Measurements from ENCODE around the gene SPATA31E1. TPM values are rescaled to one million over a fixed set of nuclear protein-coding genes. Genes with fewer than 3 reads are reported as not detected.

Gene SPATA31E1
- total RNA-seq, 6 donors from 2014 or later = not detected

GRCh38 chr9:87884578-87885459, 2.1 kb downstream of the SPATA31E1 start:
- H3K27ac ChIP-seq = no peak overlapping the region
- TF ChIP-seq POLR2A (IDR thresholded peaks at IDR 0.05) = no peak
- TF ChIP-seq, protein P1, sequence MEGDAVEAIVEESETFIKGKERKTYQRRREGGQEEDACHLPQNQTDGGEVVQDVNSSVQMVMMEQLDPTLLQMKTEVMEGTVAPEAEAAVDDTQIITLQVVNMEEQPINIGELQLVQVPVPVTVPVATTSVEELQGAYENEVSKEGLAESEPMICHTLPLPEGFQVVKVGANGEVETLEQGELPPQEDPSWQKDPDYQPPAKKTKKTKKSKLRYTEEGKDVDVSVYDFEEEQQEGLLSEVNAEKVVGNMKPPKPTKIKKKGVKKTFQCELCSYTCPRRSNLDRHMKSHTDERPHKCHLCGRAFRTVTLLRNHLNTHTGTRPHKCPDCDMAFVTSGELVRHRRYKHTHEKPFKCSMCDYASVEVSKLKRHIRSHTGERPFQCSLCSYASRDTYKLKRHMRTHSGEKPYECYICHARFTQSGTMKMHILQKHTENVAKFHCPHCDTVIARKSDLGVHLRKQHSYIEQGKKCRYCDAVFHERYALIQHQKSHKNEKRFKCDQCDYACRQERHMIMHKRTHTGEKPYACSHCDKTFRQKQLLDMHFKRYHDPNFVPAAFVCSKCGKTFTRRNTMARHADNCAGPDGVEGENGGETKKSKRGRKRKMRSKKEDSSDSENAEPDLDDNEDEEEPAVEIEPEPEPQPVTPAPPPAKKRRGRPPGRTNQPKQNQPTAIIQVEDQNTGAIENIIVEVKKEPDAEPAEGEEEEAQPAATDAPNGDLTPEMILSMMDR (IDR thresholded peaks at IDR 0.05) = no peak
- no peak for TF ChIP-seq EP300 (IDR thresholded peaks at IDR 0.05)
- TF ChIP-seq POLR2AphosphoS5 (IDR thresholded peaks at IDR 0.05) = no peak
- no peaks in the 10 kb centered on the region for H3K4me1 ChIP-seq
- H3K27me3 ChIP-seq = no peaks in the 10 kb centered on the region
- H3K9me3 ChIP-seq = no peaks in the 10 kb centered on the region
- no peak for ATAC-seq (ENCODE audit: low FRiP score in 2 of 2)
- no peak overlapping the region for H3K4me3 ChIP-seq
- H3K36me3 ChIP-seq = no peaks in the 10 kb centered on the region
- 87 to 97% methylated on average over 11 to 15 of the region's 17 CpGs for WGBS, 2 donors
- DNase-seq = peak in 1 of 2 donors; percentile 53

DNA sequence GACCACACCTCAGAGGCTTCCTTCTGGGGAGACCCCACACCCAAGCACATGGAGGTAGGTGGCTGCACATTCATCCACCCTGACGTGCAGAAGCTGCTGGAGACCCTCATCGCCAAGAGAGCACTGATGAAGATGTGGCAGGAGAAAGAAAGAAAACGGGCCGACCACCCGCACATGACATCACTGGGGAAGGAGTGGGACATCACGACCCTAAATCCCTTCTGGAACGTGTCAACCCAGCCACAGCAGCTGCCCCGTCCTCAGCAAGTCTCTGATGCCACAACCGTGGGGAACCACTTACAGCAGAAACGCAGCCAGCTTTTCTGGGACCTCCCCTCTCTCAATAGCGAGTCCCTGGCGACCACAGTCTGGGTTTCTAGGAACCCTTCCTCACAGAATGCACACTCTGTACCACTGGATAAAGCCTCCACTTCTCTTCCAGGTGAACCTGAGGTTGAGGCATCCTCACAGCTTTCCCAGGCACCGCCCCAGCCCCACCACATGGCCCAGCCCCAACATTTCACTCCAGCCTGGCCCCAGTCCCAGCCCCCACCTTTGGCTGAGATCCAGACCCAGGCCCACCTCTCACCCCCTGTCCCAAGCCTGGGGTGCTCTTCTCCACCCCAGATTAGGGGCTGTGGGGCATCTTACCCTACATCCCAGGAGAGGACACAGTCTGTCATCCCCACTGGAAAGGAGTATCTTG, 3.0 kb downstream of the SPATA31E1 start:
- DNase-seq (no peak), ATAC-seq (ENCODE audit: low FRiP score in 2 of 2) (no peak)
- no peak for TF ChIP-seq POLR2A (IDR thresholded peaks at IDR 0.05)
- TF ChIP-seq POLR2AphosphoS5 (IDR thresholded peaks at IDR 0.05) = no peak
- TF ChIP-seq, protein P1 (IDR thresholded peaks at IDR 0.05) = no peak
- TF ChIP-seq EP300 (IDR thresholded peaks at IDR 0.05) = no peak
- Histone ChIP-seq H3K4me1 (no peaks in the 10 kb centered on the region), H3K27me3 (no peaks in the 10 kb centered on the region), H3K9me3 (no peaks in the 10 kb centered on the region), H3K4me3 (no peak overlapping the region), H3K27ac (no peak overlapping the region), H3K36me3 (no peaks in the 10 kb centered on the region)
- WGBS, 2 donors = 89% methylated on average over 11 to 13 of the region's 13 CpGs

DNA sequence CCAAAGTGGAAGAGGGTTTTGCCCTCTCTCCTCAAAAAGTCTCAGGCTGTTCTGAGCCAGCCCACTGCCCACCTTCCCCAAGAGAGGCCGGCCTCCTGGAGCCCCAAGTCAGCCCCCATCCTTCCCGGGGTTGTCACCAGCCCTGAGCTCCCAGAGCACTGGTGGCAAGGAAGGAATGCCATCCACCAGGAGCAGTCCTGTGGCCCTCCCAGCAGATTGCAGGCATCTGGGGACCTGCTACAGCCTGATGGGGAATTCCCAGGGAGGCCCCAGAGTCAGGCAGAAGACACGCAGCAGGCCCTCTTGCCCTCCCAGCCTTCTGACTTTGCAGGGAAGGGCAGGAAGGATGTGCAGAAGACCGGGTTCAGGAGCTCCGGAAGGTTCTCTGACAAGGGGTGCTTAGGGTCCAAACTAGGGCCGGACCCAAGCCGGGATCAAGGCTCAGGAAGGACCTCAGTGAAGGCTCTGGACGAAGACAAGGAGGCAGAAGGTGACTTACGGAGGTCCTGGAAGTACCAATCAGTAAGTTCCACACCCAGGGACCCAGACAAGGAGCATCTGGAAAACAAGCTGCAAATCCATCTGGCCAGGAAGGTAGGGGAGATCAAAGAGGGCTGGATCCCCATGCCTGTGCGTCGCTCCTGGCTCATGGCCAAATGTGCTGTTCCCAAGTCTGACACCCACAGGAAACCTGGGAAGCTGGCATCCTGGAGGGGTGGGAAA, 3.7 kb downstream of the SPATA31E1 start:
- Histone ChIP-seq H3K4me3 (no peak overlapping the region), H3K36me3 (no peaks in the 10 kb centered on the region), H3K27ac (no peak overlapping the region), H3K9me3 (no peaks in the 10 kb centered on the region), H3K27me3 (no peaks in the 10 kb centered on the region), H3K4me1 (no peaks in the 10 kb centered on the region)
- DNase-seq (no peak), ATAC-seq (ENCODE audit: low FRiP score in 2 of 2) (no peak)
- TF ChIP-seq POLR2A (IDR thresholded peaks at IDR 0.05) = no peak
- WGBS, 2 donors = 70 to 72% methylated on average over 9 to 11 of the region's 11 CpGs

- H3K4me3 ChIP-seq = no peak overlapping the region
- 79 to 90% methylated on average over 2 to 13 of the region's 13 CpGs for WGBS, 2 donors
- no peaks in the 10 kb centered on the region for H3K27me3 ChIP-seq
- H3K4me1 ChIP-seq = no peaks in the 10 kb centered on the region
- no peak for ATAC-seq (ENCODE audit: low FRiP score in 2 of 2)
- H3K36me3 ChIP-seq = no peaks in the 10 kb centered on the region
- DNase-seq = peak in 1 of 2 donors; percentile 42
- H3K27ac ChIP-seq = no peak overlapping the region
- no peaks in the 10 kb centered on the region for H3K9me3 ChIP-seq
- TF ChIP-seq, protein P1 (IDR thresholded peaks at IDR 0.05) = no peak
- TF ChIP-seq POLR2AphosphoS5 (IDR thresholded peaks at IDR 0.05) (no peak), EP300 (IDR thresholded peaks at IDR 0.05) (no peak), POLR2A (IDR thresholded peaks at IDR 0.05) (no peak)
Measured at GRCh38 chr9:87886933-87887505, 4.3 kb downstream of the SPATA31E1 start.
